Measurements from ENCODE around the gene FOXP1.

The FOXP1 gene

GRCh38 chr3:71104556-71104955, 479.0 kb downstream of the FOXP1 start:
- H3K27ac ChIP-seq: no peak overlapping the region
- H3K4me3 ChIP-seq (ENCODE audit: low read depth in 1 of 2, low read length in 1 of 2): no peak overlapping the region
- no peaks in the 10 kb centered on the region for H3K9me3 ChIP-seq
- H3K36me3 ChIP-seq: peaks cover 19% of the 10 kb centered on the region
- H3K4me1 ChIP-seq (ENCODE audit: control insufficient read depth in 1 of 2, insufficient read depth in 1 of 2, low read depth in 1 of 2, low read length in 1 of 2): peaks cover 21 to 24% of the 10 kb centered on the region in 2 experiments
- TF ChIP-seq, protein P1, sequence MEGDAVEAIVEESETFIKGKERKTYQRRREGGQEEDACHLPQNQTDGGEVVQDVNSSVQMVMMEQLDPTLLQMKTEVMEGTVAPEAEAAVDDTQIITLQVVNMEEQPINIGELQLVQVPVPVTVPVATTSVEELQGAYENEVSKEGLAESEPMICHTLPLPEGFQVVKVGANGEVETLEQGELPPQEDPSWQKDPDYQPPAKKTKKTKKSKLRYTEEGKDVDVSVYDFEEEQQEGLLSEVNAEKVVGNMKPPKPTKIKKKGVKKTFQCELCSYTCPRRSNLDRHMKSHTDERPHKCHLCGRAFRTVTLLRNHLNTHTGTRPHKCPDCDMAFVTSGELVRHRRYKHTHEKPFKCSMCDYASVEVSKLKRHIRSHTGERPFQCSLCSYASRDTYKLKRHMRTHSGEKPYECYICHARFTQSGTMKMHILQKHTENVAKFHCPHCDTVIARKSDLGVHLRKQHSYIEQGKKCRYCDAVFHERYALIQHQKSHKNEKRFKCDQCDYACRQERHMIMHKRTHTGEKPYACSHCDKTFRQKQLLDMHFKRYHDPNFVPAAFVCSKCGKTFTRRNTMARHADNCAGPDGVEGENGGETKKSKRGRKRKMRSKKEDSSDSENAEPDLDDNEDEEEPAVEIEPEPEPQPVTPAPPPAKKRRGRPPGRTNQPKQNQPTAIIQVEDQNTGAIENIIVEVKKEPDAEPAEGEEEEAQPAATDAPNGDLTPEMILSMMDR (IDR thresholded peaks at IDR 0.05): no peak
- H3K27me3 ChIP-seq: no peaks in the 10 kb centered on the region

DNA sequence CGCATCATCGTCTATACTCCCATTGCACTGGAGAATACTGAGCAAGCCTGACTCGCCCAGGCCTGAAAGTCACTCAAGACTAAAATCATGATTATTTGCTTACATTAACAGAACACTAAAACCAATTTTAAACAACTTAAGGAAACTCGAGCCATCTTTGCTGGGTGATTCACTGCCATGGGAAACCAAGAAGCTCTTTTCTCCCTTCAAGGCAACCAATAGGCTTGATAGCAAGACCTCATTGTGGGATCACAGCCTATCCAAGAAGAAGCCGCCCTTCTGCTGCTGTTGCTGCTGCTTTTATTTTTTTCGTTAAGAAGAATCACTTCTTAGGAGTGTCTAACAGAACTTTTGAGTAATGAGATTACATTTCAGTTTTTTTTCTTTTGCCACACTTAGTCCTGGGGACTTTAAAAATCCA, 479.4 kb downstream of the FOXP1 start:
- Histone ChIP-seq H3K4me3 (ENCODE audit: low read depth in 1 of 2, low read length in 1 of 2) (no peak overlapping the region), H3K36me3 (peaks cover 14% of the 10 kb centered on the region), H3K27ac (no peak overlapping the region), H3K27me3 (no peaks in the 10 kb centered on the region), H3K9me3 (no peaks in the 10 kb centered on the region), H3K4me1 (ENCODE audit: control insufficient read depth in 1 of 2, insufficient read depth in 1 of 2, low read depth in 1 of 2, low read length in 1 of 2) (peaks cover 21 to 24% of the 10 kb centered on the region in 2 experiments)
- TF ChIP-seq, protein P1 (IDR thresholded peaks at IDR 0.05): no peak

GRCh38 chr3:71103430-71103921, 480.1 kb downstream of the FOXP1 start:
- peak overlapping the region; percentile 29 for H3K27ac ChIP-seq
- no peaks in the 10 kb centered on the region for H3K27me3 ChIP-seq
- H3K36me3 ChIP-seq: peaks cover 9% of the 10 kb centered on the region
- H3K9me3 ChIP-seq: no peaks in the 10 kb centered on the region
- H3K4me3 ChIP-seq (ENCODE audit: low read depth in 1 of 2, low read length in 1 of 2): no peak overlapping the region
- peaks cover 21 to 24% of the 10 kb centered on the region in 2 experiments for H3K4me1 ChIP-seq (ENCODE audit: control insufficient read depth in 1 of 2, insufficient read depth in 1 of 2, low read depth in 1 of 2, low read length in 1 of 2)
- TF ChIP-seq, protein P1 (IDR thresholded peaks at IDR 0.05): no peak

DNA sequence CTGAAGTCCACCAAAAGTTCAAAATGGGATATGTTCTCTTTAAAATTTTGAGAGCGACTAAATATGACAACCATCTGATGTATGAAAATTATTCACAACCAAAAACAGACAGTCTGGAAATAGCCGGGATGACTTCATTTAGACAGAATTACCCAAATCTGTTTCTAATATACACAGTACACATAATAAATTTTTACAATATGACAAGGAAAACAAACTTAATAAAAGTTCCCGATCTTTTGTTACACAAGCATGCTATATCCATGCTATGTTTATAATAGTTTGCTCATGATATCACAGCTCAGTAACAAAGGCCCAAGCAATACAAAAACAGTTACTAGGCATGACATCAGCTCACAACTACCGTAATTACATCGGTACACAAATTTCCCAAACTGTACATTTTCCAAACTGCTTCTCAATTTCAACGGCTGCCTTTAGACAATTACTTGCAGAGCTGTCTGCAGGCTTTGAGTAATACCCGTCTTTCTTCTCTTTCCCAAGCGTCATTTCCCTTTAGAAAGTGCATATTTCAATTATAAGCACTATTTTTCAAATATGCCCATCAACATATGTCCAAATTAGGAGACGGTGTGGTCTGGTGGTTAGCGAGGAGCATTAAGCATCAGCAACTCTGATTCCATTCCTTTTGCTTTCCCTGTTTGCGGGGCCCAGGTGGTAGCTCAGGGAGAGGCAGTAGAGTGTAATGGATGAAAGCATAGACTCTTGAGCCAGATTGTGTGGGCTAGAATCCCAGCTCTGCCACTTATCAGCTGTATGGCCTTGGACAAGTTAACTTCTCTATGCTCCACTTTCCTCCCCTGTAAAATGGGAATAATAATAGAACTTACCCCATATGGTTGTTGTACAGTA, 481.2 kb downstream of the FOXP1 start:
- no peak overlapping the region for H3K4me3 ChIP-seq (ENCODE audit: low read depth in 1 of 2, low read length in 1 of 2)
- H3K36me3 ChIP-seq: no peaks in the 10 kb centered on the region
- H3K27ac ChIP-seq: peak overlapping the region; percentile 29
- TF ChIP-seq, protein P1 (IDR thresholded peaks at IDR 0.05): no peak
- H3K4me1 ChIP-seq (ENCODE audit: control insufficient read depth in 1 of 2, insufficient read depth in 1 of 2, low read depth in 1 of 2, low read length in 1 of 2): peaks cover 21 to 24% of the 10 kb centered on the region in 2 experiments
- no peaks in the 10 kb centered on the region for H3K9me3 ChIP-seq
- no peaks in the 10 kb centered on the region for H3K27me3 ChIP-seq

DNA sequence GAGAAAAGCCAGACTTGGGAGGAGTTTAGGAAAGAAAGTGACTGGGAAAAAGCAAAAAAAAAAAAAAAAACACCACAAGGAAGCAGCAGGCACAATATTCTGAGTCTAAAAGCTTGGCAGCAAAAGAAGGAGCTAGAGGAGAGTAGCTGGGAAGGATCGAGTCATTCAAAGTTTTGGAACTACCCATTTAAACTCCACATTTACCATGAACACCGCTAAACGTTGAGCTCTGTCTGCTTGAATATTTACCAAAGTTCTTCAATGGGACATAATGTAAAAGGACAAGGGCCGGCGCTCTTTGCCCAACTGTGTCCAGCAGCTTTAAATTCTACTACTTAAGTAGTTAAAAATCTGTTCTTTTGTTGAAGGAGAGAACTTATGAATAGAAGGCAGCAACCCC, 481.9 kb downstream of the FOXP1 start:
- Histone ChIP-seq H3K27ac (no peak overlapping the region), H3K4me3 (ENCODE audit: low read depth in 1 of 2, low read length in 1 of 2) (no peak overlapping the region), H3K4me1 (ENCODE audit: control insufficient read depth in 1 of 2, insufficient read depth in 1 of 2, low read depth in 1 of 2, low read length in 1 of 2) (peaks cover 24 to 26% of the 10 kb centered on the region in 2 experiments), H3K36me3 (no peaks in the 10 kb centered on the region), H3K9me3 (no peaks in the 10 kb centered on the region), H3K27me3 (no peaks in the 10 kb centered on the region)
- TF ChIP-seq, protein P1 (IDR thresholded peaks at IDR 0.05): no peak
